GM18867 (cell line): Measurements from ENCODE around the gene TSPAN5.
A peak's percentile ranks its signal among the peaks of the same experiment; 100 is the strongest.
"Not testable (repeated sequence)": the region's sequence is repeated elsewhere in the genome, so short reads cannot be mapped to it uniquely, and the experiment has no call there.

Experiments
- ATAC-seq: cut with Tn5 transposase; IDR thresholded peaks from one replicate; pipeline ENCODE4 v1.9.1; 2021; ENCODE audit warnings: mild to moderate bottlenecking, moderate library complexity; ENCODE audit not compliant: unreplicated experiment

Gene TSPAN5

DNA sequence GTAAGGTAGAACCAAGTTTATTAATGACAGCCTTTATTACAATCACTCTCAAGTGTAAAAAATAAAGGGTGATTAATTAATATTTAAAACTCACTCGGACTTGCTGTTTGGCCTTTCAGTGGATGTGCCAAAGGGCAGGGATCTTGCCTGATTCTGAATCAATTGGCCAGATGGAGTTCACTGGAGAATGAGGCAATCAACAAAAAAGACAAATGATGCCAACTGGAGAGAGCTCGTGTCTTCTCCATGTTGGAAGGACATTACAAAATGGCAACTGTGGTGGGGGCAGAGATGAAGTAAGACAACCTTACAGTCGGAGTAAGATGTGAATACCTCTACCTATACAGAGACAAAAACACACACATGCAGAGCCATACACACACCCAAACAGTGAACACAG is 188.0 kb downstream of the TSPAN5 start:
- no peak for ATAC-seq

GRCh38 chr4:98469771-98470170 is 188.6 kb downstream of the TSPAN5 start:
- no peak for ATAC-seq

GRCh38 chr4:98468709-98469108 is 189.7 kb downstream of the TSPAN5 start:
- ATAC-seq = no peak

DNA sequence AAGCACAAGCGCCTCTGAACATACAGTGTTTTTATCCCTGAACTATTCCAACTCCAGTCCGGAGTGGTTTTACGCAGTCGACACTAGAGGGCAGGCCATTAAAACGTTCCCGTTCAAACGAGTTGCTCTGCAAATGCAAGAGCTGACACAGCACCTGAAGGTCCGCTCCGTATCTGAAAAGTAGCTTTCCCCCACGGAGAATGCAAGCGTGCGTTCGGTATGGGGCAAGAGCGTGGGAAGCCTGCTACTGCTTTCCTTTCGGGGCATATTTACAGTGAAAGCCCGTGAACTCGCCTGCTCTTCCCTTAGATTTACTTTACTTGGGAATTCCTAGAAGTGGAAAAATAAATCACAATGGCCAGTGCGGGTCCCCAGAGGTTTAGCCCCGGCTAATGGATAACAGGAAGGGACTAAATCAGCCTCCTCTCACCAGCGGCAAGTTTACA is 190.8 kb downstream of the TSPAN5 start:
- peak; percentile 99 for ATAC-seq

DNA sequence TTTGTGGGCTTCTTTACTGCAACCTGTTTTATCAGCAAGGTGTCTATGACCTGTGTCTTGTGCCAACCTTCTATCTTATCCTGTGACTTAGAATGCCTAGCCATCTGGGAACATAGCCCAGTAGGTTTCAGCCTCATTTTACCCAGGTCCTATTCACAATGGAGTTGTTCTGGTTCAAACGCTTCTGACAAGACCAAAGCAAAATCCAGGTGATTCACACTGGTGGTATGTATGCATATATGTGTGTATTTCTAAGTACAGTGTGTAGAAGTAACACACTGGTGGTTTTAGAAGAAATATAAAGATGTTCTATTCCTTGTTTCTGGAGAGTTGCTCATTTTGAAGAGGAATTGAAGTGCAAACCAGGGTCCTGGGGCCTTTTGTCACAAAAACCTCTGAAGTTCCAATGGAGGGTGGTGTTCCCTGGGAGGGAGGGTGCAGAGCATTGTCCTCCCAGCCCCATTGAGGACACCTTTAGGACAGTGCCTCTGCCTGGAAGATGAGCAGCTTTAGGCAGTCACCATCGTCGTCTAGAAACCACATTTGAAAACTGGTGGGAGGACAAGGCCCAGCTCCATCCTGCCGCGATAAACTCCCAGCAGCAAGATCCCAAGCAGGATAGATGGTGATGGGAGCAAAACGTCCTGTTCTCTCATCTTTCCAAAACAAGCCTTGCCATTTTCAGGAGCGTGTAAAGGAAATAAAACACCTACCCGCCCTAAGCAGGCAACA is 191.4 kb downstream of the TSPAN5 start:
- peak; percentile 6 for ATAC-seq

GRCh38 chr4:98462487-98462886 is 195.9 kb downstream of the TSPAN5 start:
- ATAC-seq = no peak

GRCh38 chr4:98461121-98461865 is 197.1 kb downstream of the TSPAN5 start:
- not testable (repeated sequence) for ATAC-seq

- not testable (repeated sequence) for ATAC-seq
Observed at GRCh38 chr4:98457422-98457821, 201.0 kb downstream of the TSPAN5 start.

- ATAC-seq = no peak
Observed at GRCh38 chr4:98452091-98452490, 206.3 kb downstream of the TSPAN5 start.

GRCh38 chr4:98448908-98449307 is 209.5 kb downstream of the TSPAN5 start:
- ATAC-seq = no peak

GRCh38 chr4:98447648-98448047 is 210.8 kb downstream of the TSPAN5 start:
- no peak for ATAC-seq

DNA sequence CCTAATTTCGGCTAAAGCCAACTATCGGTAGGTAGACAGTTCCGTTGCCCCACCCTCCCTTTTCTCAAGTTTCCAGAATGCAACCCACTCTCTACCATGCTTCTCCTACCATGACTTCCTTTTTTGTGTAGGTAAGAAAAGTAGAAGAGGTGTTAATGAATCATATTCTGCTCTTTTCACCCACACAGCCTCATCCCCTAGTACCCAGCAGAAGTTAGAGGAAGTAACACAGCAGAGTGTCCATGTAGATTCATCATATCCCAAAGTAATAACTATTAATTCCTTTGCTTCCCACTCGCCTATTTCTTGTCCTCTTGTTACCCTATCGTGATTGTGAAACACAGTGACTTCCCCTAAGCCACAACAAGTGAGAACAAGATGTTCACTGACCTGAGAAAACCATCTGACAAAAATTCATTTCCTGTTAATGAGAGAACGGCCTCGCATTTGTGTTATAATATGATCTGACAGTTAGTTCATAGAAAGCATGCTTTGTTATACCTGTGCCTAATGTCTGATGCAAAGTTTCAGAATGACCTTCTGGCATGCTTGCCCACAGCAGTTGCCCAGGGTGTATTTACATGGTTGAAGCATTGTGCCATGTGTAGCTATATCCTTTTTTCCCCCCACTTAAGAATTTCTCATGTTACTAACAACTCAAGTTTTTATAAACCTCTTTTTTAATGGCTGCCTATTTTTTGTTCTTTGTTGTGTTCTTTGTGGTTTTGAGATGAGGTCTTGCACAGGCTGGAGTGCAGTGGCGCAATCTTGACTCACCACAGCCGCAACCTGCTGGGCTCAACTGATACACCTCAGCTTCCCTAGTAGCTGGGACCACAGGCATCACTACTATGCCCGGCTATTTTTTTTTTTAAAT is 211.7 kb downstream of the TSPAN5 start:
- peak; percentile 81 for ATAC-seq

GRCh38 chr4:98444371-98444770 is 214.0 kb downstream of the TSPAN5 start:
- ATAC-seq = no peak

GRCh38 chr4:98434816-98435215 is 223.6 kb downstream of the TSPAN5 start:
- no peak for ATAC-seq

GRCh38 chr4:98433691-98434090 is 224.7 kb downstream of the TSPAN5 start:
- no peak for ATAC-seq

GRCh38 chr4:98430708-98431403 is 227.6 kb downstream of the TSPAN5 start:
- no peak for ATAC-seq

DNA sequence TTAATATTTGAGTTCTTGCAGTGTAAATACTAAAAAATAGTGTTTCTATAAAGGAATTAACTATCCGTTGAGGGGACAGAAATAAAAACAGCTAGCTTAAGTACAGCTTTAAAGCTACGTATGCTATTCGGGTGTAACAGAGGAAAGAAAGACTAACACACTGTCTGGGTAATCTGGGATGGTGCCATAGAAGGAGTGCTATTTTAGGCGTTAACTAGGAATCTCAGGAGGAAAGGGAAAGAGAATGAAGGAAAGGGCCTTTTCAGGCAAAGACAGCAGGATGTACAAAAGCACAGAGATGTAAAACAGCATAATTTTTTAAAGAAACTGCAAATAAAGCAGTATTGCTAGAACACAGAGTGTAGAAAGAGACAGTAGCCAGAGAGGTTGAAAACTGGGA is 235.4 kb downstream of the TSPAN5 start:
- ATAC-seq = no peak

DNA sequence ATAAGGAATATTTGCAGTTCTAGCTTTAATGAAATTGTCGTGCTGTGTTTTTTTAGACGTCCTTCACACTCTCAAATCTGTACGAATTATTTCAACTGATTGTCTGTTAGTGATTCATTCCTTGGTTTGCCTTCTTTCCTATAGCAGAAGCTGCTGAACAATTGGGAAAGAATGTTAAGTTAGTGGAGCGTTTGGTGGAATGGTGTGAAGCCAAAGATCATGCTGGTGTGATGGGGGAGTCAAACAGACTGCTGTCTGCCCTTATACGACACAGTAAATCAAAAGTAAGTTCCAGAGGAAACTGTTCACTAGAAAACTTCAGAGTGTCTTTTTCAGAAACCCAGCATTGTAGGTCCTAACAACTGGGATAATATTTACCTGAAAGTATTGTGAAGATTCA is 237.3 kb downstream of the TSPAN5 start:
- ATAC-seq = no peak
